Measurements from ENCODE around the gene FBXO40. TPM values are rescaled to one million over a fixed set of nuclear protein-coding genes. Genes with fewer than 3 reads are reported as not detected.

The FBXO40 gene
- total RNA-seq, 1 donor from 2014 or later = not detected

DNA sequence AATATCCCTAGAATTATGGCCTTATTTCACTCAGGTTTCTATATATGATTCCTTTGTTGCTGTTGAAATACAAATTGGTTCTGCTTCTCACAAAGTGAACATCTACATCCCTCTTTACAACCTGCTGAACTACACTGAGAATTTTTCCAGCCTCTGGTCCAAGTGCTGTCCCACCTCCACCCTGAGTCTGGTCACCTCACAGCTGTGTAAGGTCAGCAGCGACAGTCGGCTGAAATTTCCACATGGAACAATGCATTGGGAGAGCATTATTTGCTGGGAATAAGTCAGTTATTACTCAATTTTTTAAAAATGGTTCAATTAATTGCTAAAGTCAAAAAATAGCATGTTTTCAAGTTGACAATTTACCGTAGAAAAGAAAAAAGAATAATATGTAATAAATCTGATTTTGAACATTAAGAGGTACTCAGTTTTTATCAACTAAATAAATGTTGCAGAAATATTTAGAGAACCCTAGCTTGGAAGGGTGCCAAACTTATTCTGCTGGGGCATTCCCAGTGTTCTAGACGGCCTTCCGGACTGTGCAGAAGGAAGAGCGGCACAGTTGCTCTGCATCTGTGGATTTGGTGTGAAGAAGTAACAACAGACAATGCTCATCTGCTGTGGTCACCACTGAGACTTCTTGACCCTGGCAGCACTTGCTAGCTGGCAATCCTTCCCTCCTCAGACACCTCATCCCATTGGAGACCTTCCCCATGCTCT is 65.7 kb downstream of the FBXO40 start:
- H3K27me3 Mint-ChIP-seq (ENCODE audit: low read depth) = no peaks in the 10 kb centered on the region
- H3K9me3 Mint-ChIP-seq = no peaks in the 10 kb centered on the region
- no peak overlapping the region for H3K4me3 Mint-ChIP-seq
- H3K4me1 Mint-ChIP-seq = no peaks in the 10 kb centered on the region
- no peaks in the 10 kb centered on the region for H3K36me3 Mint-ChIP-seq (ENCODE audit: low read depth)
- no peak for DNase-seq (ENCODE audit: low read depth, low spot score)
- no peak overlapping the region for H3K27ac Mint-ChIP-seq (ENCODE audit: unreplicated experiment)
- TF ChIP-seq, protein P1, sequence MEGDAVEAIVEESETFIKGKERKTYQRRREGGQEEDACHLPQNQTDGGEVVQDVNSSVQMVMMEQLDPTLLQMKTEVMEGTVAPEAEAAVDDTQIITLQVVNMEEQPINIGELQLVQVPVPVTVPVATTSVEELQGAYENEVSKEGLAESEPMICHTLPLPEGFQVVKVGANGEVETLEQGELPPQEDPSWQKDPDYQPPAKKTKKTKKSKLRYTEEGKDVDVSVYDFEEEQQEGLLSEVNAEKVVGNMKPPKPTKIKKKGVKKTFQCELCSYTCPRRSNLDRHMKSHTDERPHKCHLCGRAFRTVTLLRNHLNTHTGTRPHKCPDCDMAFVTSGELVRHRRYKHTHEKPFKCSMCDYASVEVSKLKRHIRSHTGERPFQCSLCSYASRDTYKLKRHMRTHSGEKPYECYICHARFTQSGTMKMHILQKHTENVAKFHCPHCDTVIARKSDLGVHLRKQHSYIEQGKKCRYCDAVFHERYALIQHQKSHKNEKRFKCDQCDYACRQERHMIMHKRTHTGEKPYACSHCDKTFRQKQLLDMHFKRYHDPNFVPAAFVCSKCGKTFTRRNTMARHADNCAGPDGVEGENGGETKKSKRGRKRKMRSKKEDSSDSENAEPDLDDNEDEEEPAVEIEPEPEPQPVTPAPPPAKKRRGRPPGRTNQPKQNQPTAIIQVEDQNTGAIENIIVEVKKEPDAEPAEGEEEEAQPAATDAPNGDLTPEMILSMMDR (conservative IDR thresholded peaks at IDR 0.05) = no peak

DNA sequence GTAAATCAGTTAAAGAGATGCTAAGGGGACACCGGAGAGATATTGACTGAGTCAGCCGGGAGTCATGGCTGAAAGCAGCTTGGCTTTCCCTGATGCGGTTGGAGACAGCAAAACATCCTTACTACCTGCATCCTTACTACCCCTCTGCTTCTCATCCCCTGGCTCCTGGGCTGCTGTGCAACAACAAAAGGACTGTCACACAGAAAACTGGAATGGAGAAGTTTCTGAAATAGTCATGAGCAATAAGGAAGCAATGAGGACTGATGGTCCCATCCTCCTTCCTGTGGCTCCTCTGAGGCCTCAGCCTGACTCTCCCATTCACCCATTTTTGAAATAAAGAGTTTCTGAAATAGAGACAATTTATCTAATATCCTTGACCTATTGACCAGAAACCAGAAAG is 66.4 kb downstream of the FBXO40 start:
- TF ChIP-seq, protein P1 (conservative IDR thresholded peaks at IDR 0.05) = no peak
- no peak overlapping the region for H3K27ac Mint-ChIP-seq (ENCODE audit: unreplicated experiment)
- no peaks in the 10 kb centered on the region for H3K4me1 Mint-ChIP-seq
- DNase-seq (ENCODE audit: low read depth, low spot score) = no peak
- H3K36me3 Mint-ChIP-seq (ENCODE audit: low read depth) = peaks cover 3% of the 10 kb centered on the region
- H3K4me3 Mint-ChIP-seq = no peak overlapping the region
- H3K27me3 Mint-ChIP-seq (ENCODE audit: low read depth) = no peaks in the 10 kb centered on the region
- no peaks in the 10 kb centered on the region for H3K9me3 Mint-ChIP-seq

DNA sequence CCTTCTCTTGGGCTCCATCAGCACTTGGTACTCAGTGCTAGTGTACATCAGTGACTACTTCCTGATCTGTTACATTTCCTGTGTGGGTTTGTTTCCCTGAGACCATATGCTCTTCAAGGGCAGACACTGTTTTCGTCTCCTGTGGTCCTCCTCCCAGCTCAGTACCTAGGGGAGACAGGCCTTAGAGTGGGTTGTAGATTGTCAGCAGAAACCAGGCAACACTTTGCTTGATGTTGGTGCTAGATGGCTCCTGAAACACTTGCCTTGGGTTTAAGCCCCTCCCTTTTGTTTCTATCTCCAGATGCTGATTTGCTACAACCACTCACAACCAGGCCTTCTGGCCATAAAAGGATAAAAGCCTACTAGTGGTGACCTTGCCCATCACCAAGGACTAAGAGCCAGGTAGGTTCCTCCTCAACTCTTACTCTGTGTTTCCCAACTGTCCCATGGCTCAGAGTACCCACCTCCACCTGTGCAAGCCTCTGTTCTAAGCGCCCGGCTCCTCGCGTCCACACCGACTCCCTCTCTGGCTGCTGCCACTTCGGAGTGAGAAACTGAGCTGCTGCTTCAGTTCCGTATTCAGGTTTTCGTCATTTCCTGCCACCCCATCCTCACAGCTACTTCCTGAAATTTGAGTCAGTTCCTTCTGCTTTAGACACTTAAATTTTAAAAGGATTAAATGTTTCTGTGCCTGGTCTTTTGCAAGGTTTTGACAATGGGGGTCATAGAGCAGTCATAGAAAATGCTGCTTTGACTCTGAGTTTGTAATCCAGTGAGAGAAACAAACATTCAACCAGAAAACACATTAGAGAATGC is 67.4 kb downstream of the FBXO40 start, which contains the start of gene HCLS1:
HCLS1 (minus strand) TSS at position 548 of the 816 bp plus-strand sequence. CDS start 2,556 bp downstream, outside the sequence.
- no peaks in the 10 kb centered on the region for H3K27me3 Mint-ChIP-seq (ENCODE audit: low read depth)
- no peaks in the 10 kb centered on the region for H3K4me1 Mint-ChIP-seq
- H3K9me3 Mint-ChIP-seq = no peaks in the 10 kb centered on the region
- H3K27ac Mint-ChIP-seq (ENCODE audit: unreplicated experiment) = no peak within 1 kb of the TSS
- TF ChIP-seq, protein P1 (conservative IDR thresholded peaks at IDR 0.05) = no peak
- no peak for DNase-seq (ENCODE audit: low read depth, low spot score)
- no peak within 1 kb of the TSS for H3K4me3 Mint-ChIP-seq
- H3K36me3 Mint-ChIP-seq (ENCODE audit: low read depth) = peaks cover 3% of the 10 kb centered on the region

DNA sequence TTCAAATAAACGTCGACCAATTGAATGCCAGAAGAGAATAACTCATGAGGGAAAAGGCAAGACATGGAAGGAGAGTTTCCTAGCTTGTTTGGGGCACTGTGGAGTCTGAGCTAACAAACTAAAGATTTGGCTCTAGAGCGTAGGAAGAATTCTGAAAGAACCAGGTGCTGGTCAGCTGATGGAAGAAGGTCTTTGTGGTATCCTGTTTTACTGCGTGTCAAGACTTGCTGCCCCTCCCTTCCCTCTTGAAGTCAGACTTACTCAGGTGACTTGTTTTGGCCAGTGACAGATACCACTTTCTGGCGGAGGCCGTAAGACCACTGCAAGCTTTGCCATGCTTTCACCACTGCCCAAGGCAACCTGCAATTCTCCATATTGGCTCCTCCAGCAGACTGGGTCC is 68.2 kb downstream of the FBXO40 start:
- Mint-ChIP-seq H3K4me3 (no peak overlapping the region), H3K27ac (ENCODE audit: unreplicated experiment) (no peak overlapping the region), H3K27me3 (ENCODE audit: low read depth) (no peaks in the 10 kb centered on the region), H3K36me3 (ENCODE audit: low read depth) (peaks cover 8% of the 10 kb centered on the region), H3K4me1 (no peaks in the 10 kb centered on the region), H3K9me3 (no peaks in the 10 kb centered on the region)
- no peak for DNase-seq (ENCODE audit: low read depth, low spot score)
- TF ChIP-seq, protein P1 (conservative IDR thresholded peaks at IDR 0.05) = no peak

DNA sequence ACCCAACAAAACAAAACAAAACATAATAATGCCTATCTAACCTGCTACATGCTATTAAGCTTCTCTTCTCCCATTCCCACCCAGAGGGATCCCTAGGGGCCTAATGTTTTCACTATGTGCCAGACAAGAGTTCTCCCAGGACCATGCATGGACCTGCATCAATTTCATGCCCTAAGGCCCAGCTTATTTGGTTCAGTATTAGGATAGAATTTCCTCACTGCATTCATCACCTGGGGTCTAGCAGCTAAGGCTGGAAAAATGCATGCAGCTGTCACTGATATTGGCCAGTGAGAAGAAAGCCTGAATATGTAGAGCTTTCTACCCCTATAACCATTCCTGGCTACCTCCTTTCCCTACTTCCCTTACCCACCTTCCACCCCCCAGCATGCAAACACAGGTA is 69.6 kb downstream of the FBXO40 start:
- Mint-ChIP-seq H3K4me3 (no peak overlapping the region), H3K9me3 (no peaks in the 10 kb centered on the region), H3K27me3 (ENCODE audit: low read depth) (no peaks in the 10 kb centered on the region), H3K27ac (ENCODE audit: unreplicated experiment) (no peak overlapping the region), H3K4me1 (no peaks in the 10 kb centered on the region), H3K36me3 (ENCODE audit: low read depth) (peaks cover 8% of the 10 kb centered on the region)
- TF ChIP-seq, protein P1 (conservative IDR thresholded peaks at IDR 0.05) = no peak
- no peak for DNase-seq (ENCODE audit: low read depth, low spot score)
